H1 (cell line): ENCODE data around the gene DCAF7. TPM values are rescaled to one million over a fixed set of nuclear protein-coding genes. Genes with fewer than 3 reads are reported as not detected.

ENCODE experiments used
- CTCF ChIA-PET: fragments of 300-600 bp; sonication (Branson Sonifier 250); formaldehyde crosslinking; loops from one replicate; lab custom pipeline; 2021; ENCODE audit not compliant: partially characterized antibody; lab: Charles Lee
- POLR2A ChIA-PET: fragments of 300-600 bp; sonication (Branson Sonifier 250); formaldehyde crosslinking; loops from one replicate; lab custom pipeline; 2021; ENCODE audit warnings: inconsistent platforms; ENCODE audit not compliant: partially characterized antibody; lab: Charles Lee
- DNase-seq, 2 experiments: peaks; one replicate each; pipeline versions ENCODE4 v3.0.0 to v3.0.0-alpha.2; 2010 to 2022; ENCODE audit warnings: low spot score in 2 of 2, low read depth in 1 of 2, mixed read lengths in 1 of 2
- FAIRE-seq: peaks from 2 replicates; lab custom pipeline; 2011; peaks lifted over from hg19 to GRCh38; lab: Jason Lieb, UNC
- H2AFZ ChIP-seq: 2 replicates; pipeline ENCODE4 v1.8.1; 2012; ENCODE audit warnings: low read length, inconsistent platforms
- H2AK5ac ChIP-seq: 2 replicates; pipeline ENCODE4 v1.6.1; 2013; ENCODE audit warnings: low read depth, low read length
- H2BK120ac ChIP-seq: replicated peaks from 2 replicates; pipeline ENCODE3; 2013; ENCODE audit warnings: low read depth, low read length, inconsistent platforms
- H2BK12ac ChIP-seq: 2 replicates; pipeline ENCODE4 v1.6.1; 2013; ENCODE audit warnings: low read depth, low read length
- H2BK15ac ChIP-seq: 2 replicates; pipeline ENCODE4 v1.6.1; 2013; ENCODE audit warnings: low read length
- H2BK20ac ChIP-seq: 2 replicates; pipeline ENCODE4 v1.6.1; 2013; ENCODE audit warnings: low read length
- H2BK5ac ChIP-seq: 2 replicates; pipeline ENCODE4 v1.6.1; 2013; ENCODE audit warnings: low read depth, low read length
- H3K14ac ChIP-seq: 2 replicates; pipeline ENCODE4 v1.6.1; 2013; ENCODE audit warnings: inconsistent platforms; ENCODE audit not compliant: insufficient read length
- H3K18ac ChIP-seq: 2 replicates; pipeline ENCODE4 v1.6.1; 2013; ENCODE audit warnings: low read length; ENCODE audit errors: extremely low read depth
- H3K23ac ChIP-seq: 2 replicates; pipeline ENCODE4 v1.6.1; 2013; ENCODE audit warnings: inconsistent platforms; ENCODE audit not compliant: insufficient read length
- H3K23me2 ChIP-seq: 2 replicates; pipeline ENCODE4 v1.6.1; 2013; ENCODE audit warnings: low read depth, low read length
- H3K27ac ChIP-seq: 2 replicates; pipeline ENCODE4 v1.6.1; 2011; ENCODE audit warnings: low read depth, low read length, inconsistent platforms
- H3K27me3 ChIP-seq, 4 experiments: replicated peaks in 1 of 4; 1 replicate in 1 of 4; 2 replicates in 3 of 4; pipeline versions ENCODE4 v1.6.1 to v1.8.1; 2011 to 2013; ENCODE audit warnings: low read length in 3 of 4, mild to moderate bottlenecking in 3 of 4, inconsistent platforms in 2 of 4, mixed read lengths in 2 of 4, moderate library complexity in 1 of 4; ENCODE audit not compliant: control insufficient read depth in 3 of 4, insufficient read depth in 3 of 4; ENCODE audit errors: extremely low read depth in 1 of 4
- H3K36me3 ChIP-seq, 4 experiments: 2 replicates each; pipeline versions ENCODE4 v1.6.1 to v1.8.1; 2011 to 2013; ENCODE audit warnings: mild to moderate bottlenecking in 4 of 4, low read length in 3 of 4, moderate library complexity in 2 of 4, control low read depth in 1 of 4, inconsistent platforms in 1 of 4; ENCODE audit not compliant: insufficient read depth in 4 of 4, control insufficient read depth in 2 of 4
- H3K4ac ChIP-seq: replicated peaks from 2 replicates; pipeline ENCODE3; 2013; ENCODE audit warnings: low read length, low read depth, mixed read lengths, inconsistent platforms; ENCODE audit not compliant: insufficient read length
- H3K4me1 ChIP-seq, 4 experiments: replicated peaks in 1 of 4; 1 replicate in 1 of 4; 2 replicates in 3 of 4; pipeline versions ENCODE4 v1.6.1 to v1.8.1; 2011 to 2013; ENCODE audit warnings: low read length in 3 of 4, inconsistent platforms in 2 of 4, mixed read lengths in 1 of 4; ENCODE audit not compliant: insufficient read depth in 4 of 4, control insufficient read depth in 3 of 4
- H3K4me2 ChIP-seq, 2 experiments: 2 replicates each; pipeline versions ENCODE4 v1.6.1 to v1.8.1; 2011 to 2013; ENCODE audit warnings: low read depth in 2 of 2, low read length in 2 of 2, control low read depth in 1 of 2, inconsistent platforms in 1 of 2, mild to moderate bottlenecking in 1 of 2; ENCODE audit not compliant: insufficient read depth in 1 of 2
- H3K4me3 ChIP-seq, 4 experiments: fragments of 200-600, 300-600 bp in 1 of 4; sonication (generic), shearing (Covaris generic), sonication (Bioruptor Twin) in 1 of 4; 2 replicates each; pipeline versions ENCODE4 v1.5.1 to v1.8.1; 2011 to 2016; ENCODE audit warnings: low read length in 4 of 4, low read depth in 3 of 4, control low read depth in 2 of 4, inconsistent platforms in 2 of 4, mild to moderate bottlenecking in 2 of 4, mixed read lengths in 1 of 4, moderate library complexity in 1 of 4; ENCODE audit not compliant: insufficient read depth in 2 of 4; ENCODE audit errors: extremely low read depth in 1 of 4
- H3K56ac ChIP-seq: replicated peaks from 2 replicates; pipeline ENCODE3; 2013; ENCODE audit warnings: low read depth, mild to moderate bottlenecking, mixed read lengths, low read length, inconsistent platforms; ENCODE audit not compliant: insufficient read length
- H3K79me1 ChIP-seq: 2 replicates; pipeline ENCODE4 v1.6.1; 2013; ENCODE audit warnings: low read depth, low read length, control low read depth
- H3K79me2 ChIP-seq, 2 experiments: 2 replicates each; pipeline versions ENCODE4 v1.6.1 to v1.8.1; 2012 to 2013; ENCODE audit warnings: low read length in 2 of 2, mild to moderate bottlenecking in 2 of 2, inconsistent platforms in 1 of 2; ENCODE audit not compliant: insufficient read depth in 2 of 2, control insufficient read depth in 1 of 2
- H3K9ac ChIP-seq, 4 experiments: replicated peaks in 1 of 4; 1 replicate in 1 of 4; 2 replicates in 3 of 4; pipeline versions ENCODE4 v1.6.1 to v1.8.1; 2011 to 2013; ENCODE audit warnings: low read depth in 3 of 4, low read length in 3 of 4, control low read depth in 2 of 4, mild to moderate bottlenecking in 2 of 4, moderate library complexity in 2 of 4, inconsistent platforms in 1 of 4; ENCODE audit errors: extremely low read depth in 1 of 4
- H3K9me3 ChIP-seq, 2 experiments: 2 replicates each; pipeline versions ENCODE4 v1.6.1 to v1.8.1; 2012 to 2013; ENCODE audit warnings: mild to moderate bottlenecking in 2 of 2, moderate library complexity in 2 of 2, control low read depth in 1 of 2, inconsistent platforms in 1 of 2, low read depth in 1 of 2, low read length in 1 of 2, mixed read lengths in 1 of 2; ENCODE audit not compliant: insufficient read depth in 2 of 2
- H4K20me1 ChIP-seq, 2 experiments: replicated peaks in 1 of 2; 2 replicates each; pipeline versions ENCODE3 to v1.8.1; 2011 to 2013; ENCODE audit warnings: inconsistent platforms in 2 of 2, low read length in 2 of 2, mild to moderate bottlenecking in 1 of 2; ENCODE audit not compliant: insufficient read depth in 2 of 2, control insufficient read depth in 1 of 2
- H4K5ac ChIP-seq: 2 replicates; pipeline ENCODE4 v1.6.1; 2013; ENCODE audit warnings: low read length, low read depth, mixed read lengths, inconsistent platforms; ENCODE audit not compliant: insufficient read length
- H4K8ac ChIP-seq: 2 replicates; pipeline ENCODE4 v1.8.0; 2013; ENCODE audit warnings: mild to moderate bottlenecking, moderate library complexity, low read length, inconsistent platforms; ENCODE audit not compliant: insufficient read depth; ENCODE audit errors: extremely low read depth
- H4K91ac ChIP-seq: replicated peaks from 2 replicates; pipeline ENCODE3; 2013; ENCODE audit warnings: low read length, mixed read lengths, inconsistent platforms; ENCODE audit not compliant: insufficient read length
- KDM4A ChIP-seq: IDR thresholded peaks from one replicate; pipeline ENCODE4 v1.7.1; 2012; ENCODE audit warnings: low read depth, mild to moderate bottlenecking, moderate library complexity, low read length, inconsistent platforms; ENCODE audit not compliant: severe bottlenecking
- RBBP5 ChIP-seq: IDR thresholded peaks from 2 replicates; pipeline ENCODE4 v1.7.1; 2012; ENCODE audit warnings: low read depth, mild to moderate bottlenecking, inconsistent platforms, low read length, moderate library complexity, borderline replicate concordance
- SAP30 ChIP-seq: fragments of 300-600 bp; sonication (generic); IDR thresholded peaks from 2 replicates; pipeline ENCODE4 v1.7.1; 2012; ENCODE audit warnings: low read length, moderate library complexity, mild to moderate bottlenecking, inconsistent platforms; ENCODE audit not compliant: insufficient read depth, insufficient replicate concordance
- SIN3A ChIP-seq, 2 experiments: IDR thresholded peaks in 1 of 2; conservative IDR thresholded peaks in 1 of 2; 2 replicates each; pipeline ENCODE4 v1.6.1; 2011 to 2012; ENCODE audit warnings: low read length in 2 of 2, improper control_type of control experiment in 1 of 2, low read depth in 1 of 2, mild to moderate bottlenecking in 1 of 2
- TAF1 ChIP-seq: IDR thresholded peaks from 2 replicates; pipeline ENCODE4 v1.6.1; 2011; ENCODE audit warnings: mild to moderate bottlenecking, low read depth, low read length
- YY1 ChIP-seq: IDR thresholded peaks from 2 replicates; pipeline ENCODE4 v1.6.1; 2011; ENCODE audit warnings: low read depth, mild to moderate bottlenecking, low read length
- WGBS, 2 experiments: shearing (Covaris generic) in 1 of 2; methylation state at CpG; one replicate each; pipeline versions ENCODE4 v1.1.6 to v1.1.7; 2013 to 2015; ENCODE audit warnings: low lambda C conversion rate in 2 of 2, mixed read lengths in 2 of 2, inconsistent platforms in 1 of 2, low coverage in 1 of 2, missing lambda C conversion rate in 1 of 2; ENCODE audit not compliant: insufficient replicate concordance in 2 of 2, insufficient coverage in 1 of 2, insufficient read length in 1 of 2; ENCODE audit errors: extremely low coverage in 1 of 2, missing lambda C conversion rate in 1 of 2; 5-methylcytosine and 5-hydroxymethylcytosine counted together
- polyA plus RNA-seq, 7 experiments: library from polyadenylated mRNA; depleted of rRNA in 3 of 7; stranded (reverse) in 5 of 7; unstranded in 2 of 7; fragments of >200 nt in 5 of 7; fragments of 200-250 nt in 2 of 7; gene quantifications; 1 replicate in 5 of 7; 2 replicates in 1 of 7; 4 replicates in 1 of 7; pipeline versions ENCODE4 v1.2.1 to v1.2.3, GENCODE V29; 2011 to 2013; ENCODE audit warnings: missing spikeins in 2 of 7, mixed read lengths in 2 of 7
- total RNA-seq: library from RNA; stranded (reverse); fragmentation: NEBNext Ultra II Directional; extraction: Animal tissue kit (Norgen Biotek cat#: 25700); gene quantifications from 2 replicates; pipeline ENCODE4 v1.2.1, GENCODE V29; 2021
- TF ChIP-seq, protein P1 (sequence below): IDR thresholded peaks from 2 replicates; pipeline ENCODE4 v1.6.1; 2011; ENCODE audit warnings: low read length, improper control_type of control experiment

Gene DCAF7
- total and polyA plus RNA-seq, 2 of the 8 experiments (the other 6 are each of a cell fraction or from before 2014, with no cell fraction given): 74.9 to 94.1 TPM

DNA sequence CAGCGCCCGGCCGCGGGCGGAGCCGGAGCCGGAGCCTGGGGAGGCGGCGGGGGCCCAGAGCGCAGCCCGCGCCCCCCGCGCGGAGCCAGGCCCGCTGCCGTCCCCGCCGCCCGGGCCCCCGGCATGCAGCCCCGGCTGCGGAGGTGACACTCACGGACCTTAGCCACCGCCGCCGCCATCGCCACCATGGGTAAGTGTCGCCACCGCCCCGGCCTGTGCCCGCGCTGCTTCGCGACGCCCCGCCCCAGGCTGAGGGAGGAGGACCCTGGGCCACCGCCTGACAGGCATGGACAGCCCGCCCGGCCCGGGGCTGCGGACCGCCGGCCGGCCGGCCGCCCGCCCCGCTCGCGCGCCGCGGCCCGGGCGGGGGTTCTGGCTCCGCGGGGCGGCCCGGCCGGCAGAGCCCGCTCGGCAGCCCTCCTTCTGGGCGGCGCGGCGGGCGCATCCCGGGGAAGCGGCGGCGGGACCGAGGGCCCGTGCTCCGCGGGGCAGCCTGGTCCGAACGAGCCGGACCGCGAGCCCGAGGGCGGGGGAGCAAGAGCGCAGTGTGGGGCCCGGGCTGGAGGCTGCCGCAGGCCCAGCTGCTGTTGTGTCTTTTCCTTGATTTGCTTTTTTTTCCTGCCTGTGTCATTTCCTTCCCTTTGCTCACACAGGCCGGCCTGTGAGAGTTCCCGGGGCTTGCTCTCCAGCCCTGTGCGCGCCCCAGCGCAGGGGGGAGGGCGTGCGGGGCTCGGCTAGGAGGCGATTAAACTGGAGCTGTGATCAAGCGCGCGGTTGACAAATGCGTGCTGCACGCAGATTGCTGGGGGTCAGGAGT is 72.5 kb downstream of the DCAF7 start:
- Histone ChIP-seq H3K18ac (no peak overlapping the region), H3K27ac (no peak overlapping the region), H3K56ac (no peak overlapping the region), H4K8ac (no peak overlapping the region), H2BK15ac (no peak overlapping the region), H3K4me2 (peak overlapping the region; percentile 56 to 71), H3K36me3 (no peaks in the 10 kb centered on the region), H3K9ac (peak overlapping the region in 2 of 4 experiments; percentile 41 to 73; a peak in 3 of 7 replicates), H2BK20ac (no peak overlapping the region), H3K27me3 (no peaks in the 10 kb centered on the region), H3K23me2 (peaks cover 6% of the 10 kb centered on the region), H4K91ac (no peak overlapping the region), H3K4me1 (peaks cover 2 to 5% (median 3%) of the 10 kb centered on the region in 4 experiments; a peak in 3 of 7 replicates), H4K20me1 (peaks cover 0 to 8% of the 10 kb centered on the region in 2 experiments), H4K5ac (no peak overlapping the region), H3K4me3 (peak overlapping the region; percentile 44 to 82 (median 66)), H2BK120ac (no peak overlapping the region), H2AK5ac (no peak overlapping the region), H3K14ac (no peak overlapping the region), H2AFZ (no peak overlapping the region), H3K9me3 (no peaks in the 10 kb centered on the region), H3K4ac (no peak overlapping the region), H3K23ac (no peak overlapping the region), H2BK12ac (no peak overlapping the region), H3K79me1 (peaks cover 3% of the 10 kb centered on the region; the same call in 1 of the 2 replicates), H2BK5ac (no peak overlapping the region), H3K79me2 (peaks cover 5 to 35% of the 10 kb centered on the region in 2 experiments)
- ChIA-PET CTCF (interaction anchor here (0.7 to 4.1 kb wide), 11 partner anchors 11 to 196 kb away, joined by 3 to 22 read pairs (median 3); no protein-coding TSS in a partner anchor), POLR2A (interaction anchor here (0.7 to 1.8 kb wide), 11 partner anchors 11 to 193 kb away, joined by 3 to 9 read pairs (median 5); partner anchors contain the start of gene KCNH6)
- FAIRE-seq (no peak), DNase-seq (peak in 1 of 2 experiments; percentile 73)
- 0% methylated on average over 44 of the region's 100 CpGs; no CpG with 5 or more reads in 1 of the 2 experiments for WGBS, 2 experiments
- TF ChIP-seq SIN3A (conservative IDR thresholded peaks at IDR 0.05 in 1 of 2, IDR thresholded peaks at IDR 0.05 in 1 of 2; ENCODE audit: low read depth in 1 of 2, low read length in 2 of 2) (peak in 1 of 2 experiments; percentile 4; a peak in 3 of 4 replicates), KDM4A (peak; percentile 77), TAF1 (0 out of 2 replicates have a peak, but pooled peaks have one; percentile 10), SAP30 (peak; percentile 34), RBBP5 (peak; percentile 58; the same call in 1 of the 2 replicates), YY1 (0 out of 2 replicates have a peak, but pooled peaks have one; percentile 10)
- TF ChIP-seq, protein P1, sequence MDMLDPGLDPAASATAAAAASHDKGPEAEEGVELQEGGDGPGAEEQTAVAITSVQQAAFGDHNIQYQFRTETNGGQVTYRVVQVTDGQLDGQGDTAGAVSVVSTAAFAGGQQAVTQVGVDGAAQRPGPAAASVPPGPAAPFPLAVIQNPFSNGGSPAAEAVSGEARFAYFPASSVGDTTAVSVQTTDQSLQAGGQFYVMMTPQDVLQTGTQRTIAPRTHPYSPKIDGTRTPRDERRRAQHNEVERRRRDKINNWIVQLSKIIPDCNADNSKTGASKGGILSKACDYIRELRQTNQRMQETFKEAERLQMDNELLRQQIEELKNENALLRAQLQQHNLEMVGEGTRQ: no peak
